Endothelial cell (in vitro differentiated cells): ENCODE data around the gene GPATCH11. TPM values are rescaled to one million over a fixed set of nuclear protein-coding genes. Genes with fewer than 3 reads are reported as not detected.

ENCODE experiments used
- DNase-seq: peaks from one replicate; pipeline ENCODE4 v3.0.0; 2021; ENCODE audit warnings: low spot score
- H3K27ac Mint-ChIP-seq: one replicate; pipeline ENCODE4 v1.8.0; 2021; ENCODE audit warnings: mixed read lengths, inconsistent platforms; ENCODE audit not compliant: unreplicated experiment
- H3K27me3 Mint-ChIP-seq: one replicate; pipeline ENCODE4 v1.8.0; 2021; ENCODE audit warnings: mild to moderate bottlenecking, moderate library complexity, mixed read lengths, inconsistent platforms; ENCODE audit not compliant: unreplicated experiment
- H3K36me3 Mint-ChIP-seq: one replicate; pipeline ENCODE4 v1.8.0; 2021; ENCODE audit warnings: mild to moderate bottlenecking, low read depth, mixed read lengths, inconsistent platforms; ENCODE audit not compliant: unreplicated experiment
- H3K4me1 Mint-ChIP-seq: one replicate; pipeline ENCODE4 v1.8.0; 2021; ENCODE audit warnings: mild to moderate bottlenecking, mixed read lengths, inconsistent platforms; ENCODE audit not compliant: unreplicated experiment
- H3K4me3 Mint-ChIP-seq: one replicate; pipeline ENCODE4 v1.8.0; 2021; ENCODE audit warnings: mild to moderate bottlenecking, mixed read lengths, inconsistent platforms; ENCODE audit not compliant: unreplicated experiment
- H3K9me3 Mint-ChIP-seq: one replicate; pipeline ENCODE4 v1.8.0; 2021; ENCODE audit warnings: mixed read lengths, inconsistent platforms; ENCODE audit not compliant: unreplicated experiment
- total RNA-seq: library from RNA; stranded (reverse); fragmentation: NEBNext Ultra II Directional; extraction: Animal tissue kit (Norgen Biotek cat#: 25700); gene quantifications from one replicate; pipeline ENCODE4 v1.2.1, GENCODE V29; 2021; ENCODE audit not compliant: unreplicated experiment
- TF ChIP-seq, protein P1 (sequence below): fragments of 200-600 bp; sonication (generic); IDR thresholded peaks from one replicate; pipeline ENCODE4 v1.5.0; 2021; ENCODE audit warnings: antibody characterized with exemption; ENCODE audit not compliant: unreplicated experiment

The GPATCH11 gene
- total RNA-seq, 1 donor from 2014 or later = 8.2 TPM

DNA sequence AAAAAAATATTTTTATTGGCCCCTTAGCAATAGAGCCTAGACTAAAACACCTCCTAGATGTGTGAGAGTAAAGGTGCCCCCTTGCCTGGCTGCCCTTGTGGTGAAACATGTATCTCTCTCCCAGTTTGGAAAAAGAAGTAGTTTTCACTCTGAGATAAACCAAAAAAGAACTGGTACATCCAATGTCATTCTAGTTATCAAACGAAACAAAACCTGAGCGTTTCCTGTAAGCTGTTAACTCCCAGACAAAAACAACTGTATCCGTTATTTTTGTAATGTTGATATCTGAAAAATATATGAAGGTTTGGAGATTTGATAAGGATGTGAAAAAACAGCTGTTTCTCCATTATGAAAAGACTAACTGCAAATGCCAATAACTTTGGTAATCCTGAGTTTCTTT is 24.5 kb upstream of the GPATCH11 start:
- DNase-seq = no peak
- Mint-ChIP-seq H3K4me3 (no peak overlapping the region), H3K27me3 (no peaks in the 10 kb centered on the region), H3K9me3 (no peaks in the 10 kb centered on the region), H3K27ac (no peak overlapping the region), H3K4me1 (no peaks in the 10 kb centered on the region), H3K36me3 (peaks cover 14% of the 10 kb centered on the region)
- TF ChIP-seq, protein P1, sequence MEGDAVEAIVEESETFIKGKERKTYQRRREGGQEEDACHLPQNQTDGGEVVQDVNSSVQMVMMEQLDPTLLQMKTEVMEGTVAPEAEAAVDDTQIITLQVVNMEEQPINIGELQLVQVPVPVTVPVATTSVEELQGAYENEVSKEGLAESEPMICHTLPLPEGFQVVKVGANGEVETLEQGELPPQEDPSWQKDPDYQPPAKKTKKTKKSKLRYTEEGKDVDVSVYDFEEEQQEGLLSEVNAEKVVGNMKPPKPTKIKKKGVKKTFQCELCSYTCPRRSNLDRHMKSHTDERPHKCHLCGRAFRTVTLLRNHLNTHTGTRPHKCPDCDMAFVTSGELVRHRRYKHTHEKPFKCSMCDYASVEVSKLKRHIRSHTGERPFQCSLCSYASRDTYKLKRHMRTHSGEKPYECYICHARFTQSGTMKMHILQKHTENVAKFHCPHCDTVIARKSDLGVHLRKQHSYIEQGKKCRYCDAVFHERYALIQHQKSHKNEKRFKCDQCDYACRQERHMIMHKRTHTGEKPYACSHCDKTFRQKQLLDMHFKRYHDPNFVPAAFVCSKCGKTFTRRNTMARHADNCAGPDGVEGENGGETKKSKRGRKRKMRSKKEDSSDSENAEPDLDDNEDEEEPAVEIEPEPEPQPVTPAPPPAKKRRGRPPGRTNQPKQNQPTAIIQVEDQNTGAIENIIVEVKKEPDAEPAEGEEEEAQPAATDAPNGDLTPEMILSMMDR = no peak

DNA sequence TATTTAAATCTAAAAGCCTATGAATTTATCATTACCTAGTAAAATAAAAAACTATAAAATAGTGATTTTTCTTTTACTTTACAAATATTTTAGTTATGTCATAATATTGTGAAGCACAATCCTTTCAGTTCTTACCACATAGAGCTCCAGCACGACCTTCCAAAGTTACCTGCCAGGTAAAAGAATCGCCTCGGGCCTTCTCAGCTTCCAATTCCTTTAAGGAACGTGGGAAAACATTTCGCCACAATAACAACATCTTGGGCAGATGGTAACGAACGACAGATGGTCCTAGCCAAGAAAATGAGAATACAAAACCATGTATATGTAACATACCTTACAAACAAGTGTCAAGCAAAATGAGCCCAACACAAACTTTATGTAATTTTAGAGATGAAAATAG is 23.9 kb upstream of the GPATCH11 start:
- H3K27ac Mint-ChIP-seq = no peak overlapping the region

DNA sequence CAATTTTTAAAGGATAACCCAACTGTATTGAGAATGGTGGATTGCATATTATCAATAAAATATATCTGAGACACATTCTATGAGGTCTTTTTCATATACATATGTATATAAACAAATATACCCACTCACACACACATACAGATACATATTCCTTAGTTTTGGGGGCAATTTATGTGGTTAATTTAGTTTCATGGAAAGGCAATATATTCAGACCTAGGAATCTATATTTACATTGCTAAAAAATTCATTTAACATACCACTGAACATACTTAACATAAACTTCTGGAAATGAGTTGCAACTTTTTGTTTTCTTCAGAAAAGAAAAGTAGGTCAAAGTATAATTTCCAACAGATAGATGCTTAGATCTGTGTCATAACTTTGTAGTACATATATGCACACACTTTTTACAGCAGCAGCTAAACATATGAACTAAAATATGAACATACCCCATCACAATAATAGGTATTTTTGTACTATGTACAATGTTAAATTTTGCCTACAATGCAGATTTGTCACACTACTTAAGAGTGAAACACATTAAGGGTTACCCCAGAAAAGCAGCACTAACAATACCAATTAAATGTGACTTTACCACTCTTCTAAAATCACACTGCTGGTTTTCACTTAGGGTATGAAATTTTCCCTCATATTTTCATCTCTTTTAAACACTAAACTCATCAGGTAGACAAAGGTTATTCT is 23.2 kb upstream of the GPATCH11 start:
- H3K4me1 Mint-ChIP-seq = no peaks in the 10 kb centered on the region
- TF ChIP-seq, protein P1 = no peak
- no peaks in the 10 kb centered on the region for H3K27me3 Mint-ChIP-seq
- no peak overlapping the region for H3K27ac Mint-ChIP-seq
- H3K36me3 Mint-ChIP-seq = peaks cover 14% of the 10 kb centered on the region
- no peak for DNase-seq
- H3K9me3 Mint-ChIP-seq = no peaks in the 10 kb centered on the region
- H3K4me3 Mint-ChIP-seq = no peak overlapping the region

More for the DNA sequence above, 23.9 kb upstream of the GPATCH11 start:
- no peaks in the 10 kb centered on the region for H3K4me1 Mint-ChIP-seq
- TF ChIP-seq, protein P1 = no peak
- H3K27me3 Mint-ChIP-seq = no peaks in the 10 kb centered on the region
- H3K36me3 Mint-ChIP-seq = peaks cover 14% of the 10 kb centered on the region
- no peak overlapping the region for H3K4me3 Mint-ChIP-seq
- H3K9me3 Mint-ChIP-seq = no peaks in the 10 kb centered on the region
- no peak for DNase-seq

DNA sequence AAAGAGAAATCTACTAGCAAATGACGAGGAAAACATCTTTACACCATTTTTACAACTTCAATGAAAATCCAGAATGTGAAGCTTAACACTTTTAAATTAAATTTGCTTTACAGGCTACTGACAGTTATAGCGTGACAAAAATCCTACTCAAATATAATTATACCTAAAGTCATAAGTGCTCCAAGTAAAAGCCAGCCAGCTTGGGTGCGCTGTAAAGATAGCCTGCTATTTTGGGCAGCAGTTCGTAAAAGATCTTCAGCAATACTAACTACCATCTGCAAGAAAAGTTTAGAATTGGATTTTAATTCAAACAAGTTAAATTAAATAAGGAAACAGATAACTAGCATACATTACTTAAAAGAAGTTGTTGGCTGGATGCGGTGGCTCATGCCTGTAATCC is 22.5 kb upstream of the GPATCH11 start:
- DNase-seq = no peak
- TF ChIP-seq, protein P1 = no peak

DNA sequence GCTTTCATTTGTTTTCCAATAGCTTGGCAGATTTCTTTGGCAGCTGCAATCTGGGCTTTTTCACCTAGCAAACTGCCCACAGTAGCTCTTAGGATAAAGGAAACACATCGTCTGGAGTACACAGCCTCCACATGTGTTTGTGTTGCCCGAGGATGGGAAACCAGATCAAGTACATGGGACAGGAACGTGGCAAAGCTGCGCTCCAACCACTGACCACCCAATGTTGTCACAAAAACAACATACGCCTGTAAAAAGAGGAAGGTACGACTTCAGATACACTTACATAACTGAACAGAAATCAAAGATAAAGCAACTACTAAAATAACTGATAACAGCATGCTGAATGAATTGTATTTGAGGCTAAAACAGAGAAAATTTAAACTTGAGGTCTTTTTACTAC is 15.6 kb upstream of the GPATCH11 start:
- no peaks in the 10 kb centered on the region for H3K4me1 Mint-ChIP-seq
- no peak overlapping the region for H3K4me3 Mint-ChIP-seq
- peaks cover 10% of the 10 kb centered on the region for H3K36me3 Mint-ChIP-seq
- H3K27ac Mint-ChIP-seq = no peak overlapping the region
- DNase-seq = no peak
- TF ChIP-seq, protein P1 = no peak
- no peaks in the 10 kb centered on the region for H3K9me3 Mint-ChIP-seq
- no peaks in the 10 kb centered on the region for H3K27me3 Mint-ChIP-seq

More for the DNA sequence above, 22.5 kb upstream of the GPATCH11 start:
- no peaks in the 10 kb centered on the region for H3K9me3 Mint-ChIP-seq
- H3K4me3 Mint-ChIP-seq = no peak overlapping the region
- H3K36me3 Mint-ChIP-seq = peaks cover 11% of the 10 kb centered on the region
- no peaks in the 10 kb centered on the region for H3K4me1 Mint-ChIP-seq
- no peak overlapping the region for H3K27ac Mint-ChIP-seq
- H3K27me3 Mint-ChIP-seq = no peaks in the 10 kb centered on the region
